SK-N-SH (cell line): Measurements from ENCODE around the gene TTC17. TPM values are rescaled to one million over a fixed set of nuclear protein-coding genes. Genes with fewer than 3 reads are reported as not detected.

Experiments
- CTCF ChIA-PET: fragments of 300-600, 350-600 bp; formaldehyde crosslinking; extraction: SDS; loops from one replicate; lab custom pipeline; 2021; lab: Yijun Ruan, JAX
- POLR2A ChIA-PET: fragments of 350-600 bp; sonication (Branson Sonifier 250); formaldehyde crosslinking; extraction: SDS; loops from one replicate; lab custom pipeline; 2020; ENCODE audit warnings: antibody characterized with exemption, inconsistent platforms; lab: Yijun Ruan, JAX
- DNase-seq: peaks from one replicate; pipeline ENCODE4 v3.0.0; 2012
- H2AFZ ChIP-seq: fragments of 200-600 bp; sonication (generic); 2 replicates; pipeline ENCODE4 v1.8.1; 2016; ENCODE audit warnings: antibody characterized with exemption, mild to moderate bottlenecking, low read depth
- H3F3A ChIP-seq: fragments of 200-600 bp; sonication (generic); replicated peaks from 2 replicates; pipeline ENCODE3; 2016; ENCODE audit warnings: antibody characterized with exemption, mild to moderate bottlenecking; ENCODE audit not compliant: insufficient read depth
- H3K27ac ChIP-seq, 2 experiments: fragments of 200-500 bp in 1 of 2; fragments of 200-600 bp in 1 of 2; sonication (Bioruptor generic) in 1 of 2; sonication (generic), shearing (Covaris generic) in 1 of 2; 2 replicates each; pipeline versions ENCODE4 v1.5.1 to v1.6.1; 2014 to 2016; ENCODE audit warnings: low read depth in 2 of 2, inconsistent platforms in 1 of 2, low read length in 1 of 2, mild to moderate bottlenecking in 1 of 2, mixed read lengths in 1 of 2
- H3K27me3 ChIP-seq: fragments of 200-600 bp; sonication (generic), shearing (Covaris generic); 2 replicates; pipeline ENCODE4 v1.6.1; 2016; ENCODE audit warnings: mixed run types; ENCODE audit not compliant: insufficient read depth
- H3K36me3 ChIP-seq, 2 experiments: fragments of 200-500 bp in 1 of 2; fragments of 200-600 bp in 1 of 2; sonication (Bioruptor generic) in 1 of 2; sonication (generic) in 1 of 2; replicated peaks in 1 of 2; 2 replicates each; pipeline versions ENCODE3 to v1.5.1; 2014 to 2016; ENCODE audit warnings: low read length in 1 of 2, mild to moderate bottlenecking in 1 of 2; ENCODE audit not compliant: insufficient read depth in 2 of 2, control insufficient read depth in 1 of 2
- H3K4me1 ChIP-seq, 2 experiments: fragments of 200-500 bp in 1 of 2; fragments of 200-600 bp in 1 of 2; sonication (Bioruptor generic) in 1 of 2; sonication (generic), shearing (Covaris generic) in 1 of 2; 2 replicates each; pipeline versions ENCODE4 v1.5.1 to v1.6.1; 2014 to 2016; ENCODE audit warnings: low read depth in 1 of 2, low read length in 1 of 2, mixed run types in 1 of 2; ENCODE audit not compliant: insufficient read depth in 2 of 2, control insufficient read depth in 1 of 2
- H3K4me2 ChIP-seq: fragments of 200-600 bp; sonication (generic), shearing (Covaris generic); 2 replicates; pipeline ENCODE4 v1.6.1; 2017; ENCODE audit warnings: mixed run types
- H3K4me3 ChIP-seq, 2 experiments: fragments of 200-500 bp in 1 of 2; fragments of 200-600 bp in 1 of 2; sonication (Bioruptor generic) in 1 of 2; sonication (generic), shearing (Covaris generic) in 1 of 2; 2 replicates each; pipeline versions ENCODE4 v1.5.1 to v1.8.1; 2014 to 2016; ENCODE audit warnings: low read depth in 2 of 2, inconsistent platforms in 1 of 2, low read length in 1 of 2, mild to moderate bottlenecking in 1 of 2, mixed read lengths in 1 of 2, moderate library complexity in 1 of 2
- H3K79me2 ChIP-seq: fragments of 200-600 bp; sonication (generic); 2 replicates; pipeline ENCODE4 v1.8.1; 2017; ENCODE audit warnings: mild to moderate bottlenecking; ENCODE audit not compliant: insufficient read depth
- H3K9ac ChIP-seq: fragments of 200-600 bp; sonication (generic); 2 replicates; pipeline ENCODE4 v1.6.1; 2017; ENCODE audit warnings: mixed run types
- H3K9me2 ChIP-seq: fragments of 200-600 bp; sonication (generic); 2 replicates; pipeline ENCODE4 v1.6.1; 2017; ENCODE audit warnings: mixed run types
- H3K9me3 ChIP-seq: fragments of 200-600 bp; sonication (generic); 2 replicates; pipeline ENCODE4 v1.6.1; 2017; ENCODE audit warnings: mixed run types, mild to moderate bottlenecking, moderate library complexity
- H4K20me1 ChIP-seq: fragments of 200-600 bp; sonication (generic); 2 replicates; pipeline ENCODE4 v1.6.1; 2017; ENCODE audit warnings: mild to moderate bottlenecking, mixed run types; ENCODE audit not compliant: insufficient read depth
- EP300 ChIP-seq, 2 experiments: IDR thresholded peaks; 2 replicates each; pipeline versions ENCODE4 v1.4.0 to v1.6.1; 2012; ENCODE audit warnings: borderline replicate concordance in 1 of 2, low read depth in 1 of 2, low read length in 1 of 2
- EZH2phosphoT487 ChIP-seq: fragments of 200-600 bp; sonication (generic); IDR thresholded peaks from 2 replicates; pipeline ENCODE4 v1.6.1; 2017; ENCODE audit warnings: low read depth, mixed run types, mild to moderate bottlenecking, antibody characterized with exemption, moderate library complexity, borderline replicate concordance
- FOXJ3 ChIP-seq: sonication (generic); formaldehyde crosslinking; IDR thresholded peaks from 2 replicates; pipeline ENCODE4 v1.5.1; 2020; ENCODE audit warnings: mild to moderate bottlenecking, missing genetic modification reagents
- FOXM1 ChIP-seq: IDR thresholded peaks from 2 replicates; pipeline ENCODE4 v1.4.0; 2012; ENCODE audit warnings: low read depth, mild to moderate bottlenecking
- GABPA ChIP-seq: IDR thresholded peaks from 2 replicates; pipeline ENCODE4 v1.4.0; 2012; ENCODE audit warnings: low read depth, mild to moderate bottlenecking
- MAX ChIP-seq: IDR thresholded peaks from 2 replicates; pipeline ENCODE4 v1.4.0; 2012; ENCODE audit warnings: low read depth
- MEF2A ChIP-seq: IDR thresholded peaks from 2 replicates; pipeline ENCODE4 v1.4.0; 2012; ENCODE audit warnings: low read depth, borderline replicate concordance
- MXI1 ChIP-seq: IDR thresholded peaks from 2 replicates; pipeline ENCODE4 v1.6.1; 2012; ENCODE audit warnings: mild to moderate bottlenecking, low read depth, low read length, improper control_type of control experiment
- NFIC ChIP-seq: IDR thresholded peaks from 2 replicates; pipeline ENCODE4 v1.4.0; 2012; ENCODE audit warnings: borderline replicate concordance
- NRF1 ChIP-seq: IDR thresholded peaks from 2 replicates; pipeline ENCODE4 v1.6.1; 2012; ENCODE audit warnings: low read depth, mild to moderate bottlenecking, low read length
- POLR2AphosphoS5 ChIP-seq: IDR thresholded peaks from 2 replicates; pipeline ENCODE4 v1.6.1; 2012; ENCODE audit warnings: low read depth, low read length
- RAD21 ChIP-seq: IDR thresholded peaks from 2 replicates; pipeline ENCODE4 v1.6.1; 2012; ENCODE audit warnings: mild to moderate bottlenecking, low read length
- RFX5 ChIP-seq: IDR thresholded peaks from 2 replicates; pipeline ENCODE4 v1.6.1; 2012; ENCODE audit warnings: mild to moderate bottlenecking, improper control_type of control experiment, low read length
- SMC3 ChIP-seq: IDR thresholded peaks from 2 replicates; pipeline ENCODE4 v1.6.1; 2012; ENCODE audit warnings: low read depth, low read length, improper control_type of control experiment
- TCF12 ChIP-seq: IDR thresholded peaks from 2 replicates; pipeline ENCODE4 v1.4.0; 2012
- YY1 ChIP-seq: IDR thresholded peaks from 2 replicates; pipeline ENCODE4 v1.4.0; 2012; ENCODE audit warnings: low read depth, mild to moderate bottlenecking
- WGBS: methylation state at CpG from one replicate; pipeline ENCODE4 v1.1.6; 2017; ENCODE audit warnings: low lambda C conversion rate; 5-methylcytosine and 5-hydroxymethylcytosine counted together
- polyA plus RNA-seq, 3 experiments: library from polyadenylated mRNA; depleted of rRNA; stranded (reverse); fragments of >200 nt; gene quantifications; 2 replicates each; pipeline ENCODE4 v1.2.3, GENCODE V29; 2012
- TF ChIP-seq, protein P1 (sequence below): IDR thresholded peaks from 2 replicates; pipeline ENCODE4; 2012
- TF ChIP-seq, protein P2 (sequence below): fragments of 150-350 bp; IDR thresholded peaks from 2 replicates; pipeline ENCODE4 v1.6.1; 2016; ENCODE audit warnings: mild to moderate bottlenecking, low read depth, low read length

TTC17 gene
- polyA plus RNA-seq, 1 of the 3 experiments (the other 2 are of a cell fraction): 66.0 TPM

DNA sequence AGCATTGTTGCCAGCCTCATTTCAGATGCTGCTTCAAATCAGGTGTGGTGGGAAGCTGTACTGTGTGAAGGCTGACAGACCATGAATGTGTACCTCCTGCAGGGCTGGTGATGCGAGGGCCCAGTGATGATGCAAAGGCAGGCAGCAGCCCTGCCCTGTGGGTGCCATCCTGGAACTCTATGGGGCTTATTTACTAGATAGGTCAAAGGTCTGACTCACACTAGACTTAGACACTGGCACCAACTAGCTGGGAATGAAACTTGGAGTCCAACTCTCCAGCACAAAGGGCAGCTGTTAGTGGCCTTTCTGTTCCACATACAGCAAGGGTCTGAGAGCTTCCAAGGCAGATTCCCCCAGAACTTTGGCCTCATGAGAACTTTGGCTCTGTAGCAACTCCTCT, 138.4 kb downstream of the TTC17 start (continued):
- TF ChIP-seq, protein P1, sequence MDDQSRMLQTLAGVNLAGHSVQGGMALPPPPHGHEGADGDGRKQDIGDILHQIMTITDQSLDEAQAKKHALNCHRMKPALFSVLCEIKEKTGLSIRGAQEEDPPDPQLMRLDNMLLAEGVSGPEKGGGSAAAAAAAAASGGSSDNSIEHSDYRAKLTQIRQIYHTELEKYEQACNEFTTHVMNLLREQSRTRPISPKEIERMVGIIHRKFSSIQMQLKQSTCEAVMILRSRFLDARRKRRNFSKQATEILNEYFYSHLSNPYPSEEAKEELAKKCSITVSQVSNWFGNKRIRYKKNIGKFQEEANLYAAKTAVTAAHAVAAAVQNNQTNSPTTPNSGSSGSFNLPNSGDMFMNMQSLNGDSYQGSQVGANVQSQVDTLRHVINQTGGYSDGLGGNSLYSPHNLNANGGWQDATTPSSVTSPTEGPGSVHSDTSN: no peak
- no peak for TF ChIP-seq NRF1
- TF ChIP-seq GABPA: no peak
- no peak for TF ChIP-seq RAD21
- no peak for TF ChIP-seq EP300 (IDR thresholded peaks at IDR 0.05; ENCODE audit: borderline replicate concordance in 1 of 2, low read depth in 1 of 2, low read length in 1 of 2)

DNA sequence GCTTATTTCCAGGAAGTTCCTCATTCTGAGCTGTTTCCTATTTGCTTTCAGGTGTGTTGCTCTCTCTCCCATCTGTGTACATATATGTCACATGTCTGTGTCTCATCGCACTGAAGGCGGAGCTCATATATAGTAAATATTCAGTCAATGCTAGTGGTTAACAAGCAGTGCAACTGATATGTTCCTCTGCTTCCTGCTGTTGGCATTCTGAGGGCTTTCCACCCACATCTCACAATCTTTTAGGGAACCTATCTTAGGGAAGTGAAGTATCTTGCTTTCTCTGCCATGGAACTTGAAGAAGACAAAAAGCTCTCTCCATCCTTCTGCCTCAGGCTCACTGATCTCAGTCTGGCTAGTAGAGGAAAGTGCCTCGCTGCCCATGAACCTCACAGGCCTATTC, 139.8 kb downstream of the TTC17 start:
- H3K36me3 ChIP-seq: peaks cover 6 to 19% of the 10 kb centered on the region in 2 experiments
- no peaks in the 10 kb centered on the region for H3K79me2 ChIP-seq
- no peak for DNase-seq
- H3K4me3 ChIP-seq: no peak overlapping the region
- no peaks in the 10 kb centered on the region for H3K4me1 ChIP-seq
- H2AFZ ChIP-seq: no peak overlapping the region
- H3K4me2 ChIP-seq: no peak overlapping the region
- H3K27ac ChIP-seq: no peak overlapping the region
- no peaks in the 10 kb centered on the region for H3K27me3 ChIP-seq
- POLR2A ChIA-PET: no interaction called here
- TF ChIP-seq YY1 (no peak), EZH2phosphoT487 (no peak), TCF12 (no peak), NFIC (no peak), SMC3 (no peak), POLR2AphosphoS5 (no peak), MXI1 (no peak), FOXM1 (no peak), FOXJ3 (CRISPR knock-in tag) (no peak), RFX5 (no peak), EP300 (IDR thresholded peaks at IDR 0.05; ENCODE audit: borderline replicate concordance in 1 of 2, low read depth in 1 of 2, low read length in 1 of 2) (no peak), MAX (no peak), MEF2A (no peak), NRF1 (no peak)
- TF ChIP-seq, protein P1: no peak
- TF ChIP-seq, protein P2, sequence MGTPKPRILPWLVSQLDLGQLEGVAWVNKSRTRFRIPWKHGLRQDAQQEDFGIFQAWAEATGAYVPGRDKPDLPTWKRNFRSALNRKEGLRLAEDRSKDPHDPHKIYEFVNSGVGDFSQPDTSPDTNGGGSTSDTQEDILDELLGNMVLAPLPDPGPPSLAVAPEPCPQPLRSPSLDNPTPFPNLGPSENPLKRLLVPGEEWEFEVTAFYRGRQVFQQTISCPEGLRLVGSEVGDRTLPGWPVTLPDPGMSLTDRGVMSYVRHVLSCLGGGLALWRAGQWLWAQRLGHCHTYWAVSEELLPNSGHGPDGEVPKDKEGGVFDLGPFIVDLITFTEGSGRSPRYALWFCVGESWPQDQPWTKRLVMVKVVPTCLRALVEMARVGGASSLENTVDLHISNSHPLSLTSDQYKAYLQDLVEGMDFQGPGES: no peak
- TF ChIP-seq, all 33 proteins: peak for 0
- CTCF ChIA-PET: no interaction called here
- Histone ChIP-seq H3K9me3 (no peaks in the 10 kb centered on the region), H3K9me2 (no peaks in the 10 kb centered on the region), H4K20me1 (no peaks in the 10 kb centered on the region), H3F3A (no peaks in the 10 kb centered on the region), H3K9ac (no peak overlapping the region)
- 71% methylated on average over 3 of the region's 3 CpGs for WGBS
